HEK293 (cell line): ENCODE measurements around the gene KIF2B.
"Not testable (repeated sequence)": the region's sequence is repeated elsewhere in the genome, so short reads cannot be mapped to it uniquely, and the experiment has no call there.

Source experiments
- CTCF ChIP-seq: fragments of 450-650 bp; formaldehyde crosslinking; IDR thresholded peaks from 2 replicates; pipeline ENCODE4 v1.5.1; 2016; ENCODE audit warnings: missing biosample characterization, missing genetic modification characterization
- ELK4 ChIP-seq: IDR thresholded peaks from 2 replicates; pipeline ENCODE4 v1.6.1; 2011; ENCODE audit warnings: mild to moderate bottlenecking, low read depth, low read length, borderline replicate concordance
- PRDM4 ChIP-seq: fragments of 450-650 bp; formaldehyde crosslinking; IDR thresholded peaks from 2 replicates; pipeline ENCODE4 v1.5.1; 2017; ENCODE audit warnings: missing biosample characterization, missing genetic modification characterization
- SP7 ChIP-seq: fragments of 450-650 bp; formaldehyde crosslinking; IDR thresholded peaks from 2 replicates; pipeline ENCODE4 v1.5.1; 2016; ENCODE audit warnings: missing biosample characterization, missing genetic modification characterization
- TRIM28 ChIP-seq: IDR thresholded peaks from 2 replicates; pipeline ENCODE4 v1.6.1; 2011; ENCODE audit warnings: low read length, control low read depth, borderline replicate concordance
- ZNF23 ChIP-seq: fragments of 450-650 bp; formaldehyde crosslinking; IDR thresholded peaks from 2 replicates; pipeline ENCODE4 v1.5.1; 2016; ENCODE audit warnings: missing biosample characterization, missing genetic modification characterization, borderline replicate concordance
- ZNF274 ChIP-seq, 2 experiments: fragments of 200-500 bp in 1 of 2; fragments of 450-650 bp in 1 of 2; sonication (Bioruptor generic) in 1 of 2; formaldehyde crosslinking in 1 of 2; IDR thresholded peaks; 2 replicates each; pipeline versions ENCODE4 v1.5.1 to v1.6.1; 2014 to 2016; ENCODE audit warnings: borderline replicate concordance in 1 of 2, inconsistent platforms in 1 of 2, low read length in 1 of 2, missing biosample characterization in 1 of 2, missing genetic modification characterization in 1 of 2
- ZNF513 ChIP-seq: fragments of 450-650 bp; IDR thresholded peaks from 2 replicates; pipeline ENCODE4 v1.5.1; 2018; ENCODE audit warnings: missing biosample characterization, missing genetic modification characterization
- ZNF596 ChIP-seq: fragments of 450-650 bp; IDR thresholded peaks from 2 replicates; pipeline ENCODE4 v1.5.0; 2018; ENCODE audit warnings: missing biosample characterization, mild to moderate bottlenecking, missing genetic modification characterization, moderate library complexity
- ZSCAN30 ChIP-seq: fragments of 450-650 bp; IDR thresholded peaks from 2 replicates; pipeline ENCODE4 v1.5.1; 2018; ENCODE audit warnings: missing biosample characterization, mild to moderate bottlenecking, missing genetic modification characterization, moderate library complexity

GRCh38 chr17:53871128-53871527 lies 48.4 kb downstream of the KIF2B start:
- TF ChIP-seq ZNF274 (IDR thresholded peaks at IDR 0.05; ENCODE audit: low read length); ZNF274 (tag by site-specific recombination; IDR thresholded peaks at IDR 0.05; ENCODE audit: borderline replicate concordance); PRDM4 (tag by site-specific recombination); ELK4; SP7 (tag by site-specific recombination); CTCF (tag by site-specific recombination); TRIM28; ZNF23 (tag by site-specific recombination); ZNF596 (tag by site-specific recombination); ZNF513; ZSCAN30 (tag by site-specific recombination): not testable (repeated sequence)
